GM10248 (cell line): ENCODE results near the gene SERGEF.
A peak's percentile ranks its signal among the peaks of the same experiment; 100 is the strongest.

Experiments
- CTCF ChIA-PET: fragments of 300-600 bp; sonication (Branson Sonifier 250); formaldehyde crosslinking; extraction: SDS; loops from one replicate; lab custom pipeline; 2021; ENCODE audit warnings: antibody characterized with exemption; lab: Yijun Ruan, JAX
- POLR2A ChIA-PET: fragments of 350-650 bp; sonication (Branson Sonifier 250); formaldehyde crosslinking; extraction: SDS; loops from one replicate; lab custom pipeline; 2020; ENCODE audit warnings: antibody characterized with exemption; lab: Yijun Ruan, JAX
- DNase-seq: peaks from one replicate; pipeline ENCODE4 v3.0.0; 2012; ENCODE audit errors: extremely low spot score
- TF ChIP-seq, protein P1 (sequence below): IDR thresholded peaks from 2 replicates; pipeline ENCODE4 v1.5.1; 2012; ENCODE audit warnings: mild to moderate bottlenecking, low read depth; ENCODE audit errors: extremely low read depth, missing control alignments, control extremely low read depth

The SERGEF gene

DNA sequence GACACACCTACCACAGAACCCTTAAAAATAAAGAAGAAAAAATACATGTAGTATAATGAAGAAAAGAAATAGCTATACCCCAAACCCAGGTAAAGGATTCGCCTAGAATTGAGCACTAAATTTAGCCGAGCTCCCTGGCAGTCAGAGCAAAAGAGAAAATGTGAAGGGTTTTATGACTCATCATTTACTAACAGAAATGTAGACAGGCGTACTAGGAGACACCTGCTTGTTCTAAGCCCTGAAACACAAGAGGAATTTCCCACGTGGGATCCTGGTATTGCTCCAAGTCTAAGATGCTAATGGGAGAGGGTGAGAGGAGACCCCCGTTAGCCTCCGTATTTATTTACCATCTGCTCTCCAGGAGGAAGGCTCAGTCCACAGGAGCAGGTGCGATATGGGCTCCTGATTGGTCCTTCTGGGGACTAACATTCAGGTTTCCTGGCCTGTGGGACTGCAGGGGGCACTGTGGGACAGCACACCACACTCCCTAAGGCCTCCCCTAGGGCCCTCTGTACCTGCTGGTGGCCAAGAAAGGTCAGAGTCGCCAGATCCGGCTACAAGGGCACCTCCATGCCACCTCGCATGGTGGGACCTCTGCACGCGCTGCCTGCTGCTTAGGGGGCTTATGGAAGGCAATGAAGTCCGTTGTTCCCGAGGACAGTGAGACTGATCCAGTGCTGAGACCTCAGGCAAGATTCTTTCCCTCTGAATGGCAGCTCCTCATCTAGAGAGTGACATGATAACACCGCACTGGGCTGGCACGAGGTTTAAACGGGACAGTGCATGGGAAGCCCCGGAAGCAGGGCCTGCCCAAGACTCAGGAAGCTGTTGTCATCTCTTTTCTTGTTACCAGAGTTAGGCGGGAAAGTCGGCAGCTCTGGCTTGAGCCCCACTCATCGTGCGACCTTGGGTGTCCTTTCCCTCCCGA, 252.5 kb downstream of the SERGEF start:
- TF ChIP-seq, protein P1, sequence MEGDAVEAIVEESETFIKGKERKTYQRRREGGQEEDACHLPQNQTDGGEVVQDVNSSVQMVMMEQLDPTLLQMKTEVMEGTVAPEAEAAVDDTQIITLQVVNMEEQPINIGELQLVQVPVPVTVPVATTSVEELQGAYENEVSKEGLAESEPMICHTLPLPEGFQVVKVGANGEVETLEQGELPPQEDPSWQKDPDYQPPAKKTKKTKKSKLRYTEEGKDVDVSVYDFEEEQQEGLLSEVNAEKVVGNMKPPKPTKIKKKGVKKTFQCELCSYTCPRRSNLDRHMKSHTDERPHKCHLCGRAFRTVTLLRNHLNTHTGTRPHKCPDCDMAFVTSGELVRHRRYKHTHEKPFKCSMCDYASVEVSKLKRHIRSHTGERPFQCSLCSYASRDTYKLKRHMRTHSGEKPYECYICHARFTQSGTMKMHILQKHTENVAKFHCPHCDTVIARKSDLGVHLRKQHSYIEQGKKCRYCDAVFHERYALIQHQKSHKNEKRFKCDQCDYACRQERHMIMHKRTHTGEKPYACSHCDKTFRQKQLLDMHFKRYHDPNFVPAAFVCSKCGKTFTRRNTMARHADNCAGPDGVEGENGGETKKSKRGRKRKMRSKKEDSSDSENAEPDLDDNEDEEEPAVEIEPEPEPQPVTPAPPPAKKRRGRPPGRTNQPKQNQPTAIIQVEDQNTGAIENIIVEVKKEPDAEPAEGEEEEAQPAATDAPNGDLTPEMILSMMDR: peak; percentile 53
- peak; percentile 76 for DNase-seq
- ChIA-PET POLR2A (no interaction called here), CTCF (interaction anchor here (0.6 to 8.9 kb wide), 15 partner anchors 13 to 355 kb away, joined by 3 to 91 read pairs (median 3); no protein-coding TSS in a partner anchor)

DNA sequence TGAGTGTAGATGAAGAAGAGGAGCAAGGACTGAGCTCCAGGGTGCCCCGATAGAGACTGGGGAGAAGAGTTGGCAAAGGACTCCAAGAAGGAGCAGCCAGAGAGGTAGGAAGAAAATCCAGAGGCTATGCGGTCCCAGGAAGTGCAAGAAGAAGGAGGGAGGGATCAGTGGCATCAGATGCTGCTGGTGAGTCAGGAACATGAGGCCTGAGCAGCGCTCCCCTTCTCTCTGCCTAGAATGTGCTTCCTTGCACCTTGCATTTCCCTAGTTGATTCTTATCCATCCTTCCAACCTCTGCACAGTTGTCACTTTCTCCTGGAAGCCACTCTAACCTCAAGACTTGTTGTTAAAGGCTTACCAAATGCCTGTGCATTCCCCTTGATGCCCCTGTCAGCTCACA, 257.0 kb downstream of the SERGEF start:
- CTCF ChIA-PET: interaction anchor here (1.7 to 8.9 kb wide), 2 partner anchors 220 to 225 kb away, joined by 5 to 91 read pairs; no protein-coding TSS in a partner anchor

DNA sequence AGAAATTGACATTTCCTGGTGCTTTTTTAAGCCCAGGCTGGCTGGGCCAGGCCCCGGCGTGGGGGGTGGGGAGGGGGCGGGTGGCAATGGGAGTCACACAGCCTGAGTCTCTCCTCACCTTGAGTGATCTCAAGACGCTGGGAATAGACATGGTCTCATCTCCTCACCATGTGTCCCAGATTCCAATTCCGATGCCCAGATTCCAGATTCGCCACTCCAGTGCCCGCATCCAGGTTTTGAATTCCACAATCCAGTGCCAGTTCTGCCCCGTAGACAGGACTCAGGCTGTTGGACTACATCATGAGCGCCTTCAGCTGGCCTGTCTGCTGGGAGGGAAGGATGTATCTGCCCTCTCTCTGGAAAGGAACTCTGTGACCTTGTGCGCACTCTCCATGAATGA, 259.2 kb downstream of the SERGEF start:
- TF ChIP-seq, protein P1: no peak
- CTCF ChIA-PET: interaction anchor here (1.9 kb wide), 1 partner anchor 227 kb away, joined by 4 read pairs; no protein-coding TSS in a partner anchor
- POLR2A ChIA-PET: no interaction called here
- DNase-seq: no peak

More for the DNA sequence above, 257.0 kb downstream of the SERGEF start:
- DNase-seq: no peak
- POLR2A ChIA-PET: no interaction called here
- TF ChIP-seq, protein P1: no peak

DNA sequence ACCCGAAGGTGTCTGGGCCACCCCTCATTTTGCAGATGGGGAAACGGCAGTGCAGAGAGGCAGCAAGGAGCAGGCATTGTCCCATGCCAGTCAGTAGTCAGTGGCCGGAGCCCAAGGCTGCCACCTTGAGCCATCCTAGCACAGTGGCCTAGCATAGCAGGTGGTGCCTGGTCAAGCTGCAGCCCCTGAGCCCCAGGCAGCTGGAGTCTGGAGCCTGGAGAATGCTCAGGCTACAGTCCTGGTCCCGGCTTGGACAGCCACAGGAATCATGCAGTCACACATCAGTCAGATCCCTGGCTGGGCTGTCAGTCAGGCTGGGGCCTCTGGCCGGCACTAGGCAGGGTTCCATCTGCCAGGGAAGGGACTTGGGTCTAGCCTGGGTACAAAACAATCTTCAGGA, 259.7 kb downstream of the SERGEF start:
- TF ChIP-seq, protein P1: no peak
- POLR2A ChIA-PET: no interaction called here
- CTCF ChIA-PET: interaction anchor here (0.6 to 1.9 kb wide), 3 partner anchors 22 to 645 kb away, joined by 3 to 5 read pairs (median 4); no protein-coding TSS in a partner anchor
- no peak for DNase-seq

DNA sequence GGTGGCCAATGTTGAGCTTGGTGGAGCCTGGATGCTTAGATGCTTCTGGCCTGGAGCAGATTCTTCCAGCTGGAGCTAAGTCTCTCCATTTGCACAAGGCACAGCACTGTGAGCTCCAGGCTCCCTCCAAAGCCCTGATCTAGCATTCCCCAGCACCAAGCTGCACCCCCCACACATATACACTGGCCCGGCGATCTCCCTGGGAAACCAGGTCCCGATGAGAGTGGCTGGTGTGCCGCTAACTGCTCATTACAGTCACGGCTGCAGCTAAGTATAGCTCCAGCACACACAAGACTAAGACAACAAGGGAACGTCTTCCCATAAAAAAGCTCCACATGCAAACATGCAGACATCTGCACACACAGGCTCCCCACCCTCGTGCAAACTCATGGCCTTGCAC, 260.7 kb downstream of the SERGEF start:
- no peak for DNase-seq
- ChIA-PET CTCF (interaction anchor here (1.3 to 1.9 kb wide), 2 partner anchors 21 to 229 kb away, joined by 4 to 5 read pairs; no protein-coding TSS in a partner anchor), POLR2A (no interaction called here)
- TF ChIP-seq, protein P1: no peak

DNA sequence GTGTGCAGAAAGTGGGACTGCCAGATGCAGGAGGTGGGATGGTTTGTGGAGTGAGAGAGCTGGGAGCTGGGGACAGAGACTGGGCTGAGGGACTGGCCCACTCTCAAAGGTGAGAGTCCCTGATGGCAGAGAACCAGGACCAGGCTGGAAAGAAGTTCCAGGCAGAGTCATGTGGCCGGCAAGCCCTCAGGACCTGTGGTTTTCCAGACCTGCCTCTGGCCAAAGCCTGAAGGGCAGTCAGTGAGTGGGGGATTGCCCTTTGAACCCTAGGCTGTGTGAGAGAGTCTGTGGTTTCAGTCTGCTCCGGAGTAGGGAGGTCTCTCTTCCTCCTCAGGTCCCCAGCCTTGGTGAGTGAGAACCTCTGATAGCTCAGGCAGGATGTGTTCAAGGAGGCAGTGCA, 261.3 kb downstream of the SERGEF start:
- ChIA-PET CTCF (no interaction called here), POLR2A (no interaction called here)
- TF ChIP-seq, protein P1: no peak
- DNase-seq: no peak
